ENCODE data around the gene PINLYP.
A peak's percentile ranks its signal among the peaks of the same experiment; 100 is the strongest.

PINLYP gene

DNA sequence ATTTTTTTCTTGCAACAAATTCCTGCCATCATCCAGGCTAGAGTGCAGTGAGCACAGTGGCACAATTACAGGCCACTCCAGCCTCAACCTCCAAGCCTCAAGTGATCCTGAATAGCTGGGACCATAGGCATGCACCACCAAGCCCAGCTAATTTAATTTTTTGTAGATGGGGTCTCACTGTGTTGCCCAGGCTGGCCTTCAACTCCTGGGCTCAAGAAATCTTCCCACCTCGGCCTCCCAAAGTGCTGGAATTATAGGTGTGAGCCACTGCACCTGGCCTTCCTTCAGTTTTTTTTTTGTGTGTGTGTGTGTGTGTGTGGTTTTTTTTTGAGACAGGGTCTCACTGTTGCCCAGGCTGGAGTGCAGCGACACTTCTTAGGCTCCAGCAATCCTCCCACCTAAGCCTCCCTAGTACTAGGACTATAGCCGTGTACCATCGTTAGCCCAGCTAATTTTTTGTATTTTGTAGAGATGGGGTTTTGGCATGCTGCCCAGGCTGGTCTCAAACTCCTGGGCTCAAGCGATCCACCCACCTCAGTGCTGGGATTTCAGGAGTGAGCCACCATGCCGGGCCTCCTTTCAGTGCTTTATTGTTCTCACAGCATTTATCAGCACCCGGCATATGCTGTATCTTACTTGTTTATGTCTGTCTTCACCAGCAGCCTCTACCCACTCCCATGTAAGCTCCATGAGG is 30.4 kb downstream of the PINLYP start:
- DNase-seq (ENCODE audit: low read depth, low spot score), result no peak

DNA sequence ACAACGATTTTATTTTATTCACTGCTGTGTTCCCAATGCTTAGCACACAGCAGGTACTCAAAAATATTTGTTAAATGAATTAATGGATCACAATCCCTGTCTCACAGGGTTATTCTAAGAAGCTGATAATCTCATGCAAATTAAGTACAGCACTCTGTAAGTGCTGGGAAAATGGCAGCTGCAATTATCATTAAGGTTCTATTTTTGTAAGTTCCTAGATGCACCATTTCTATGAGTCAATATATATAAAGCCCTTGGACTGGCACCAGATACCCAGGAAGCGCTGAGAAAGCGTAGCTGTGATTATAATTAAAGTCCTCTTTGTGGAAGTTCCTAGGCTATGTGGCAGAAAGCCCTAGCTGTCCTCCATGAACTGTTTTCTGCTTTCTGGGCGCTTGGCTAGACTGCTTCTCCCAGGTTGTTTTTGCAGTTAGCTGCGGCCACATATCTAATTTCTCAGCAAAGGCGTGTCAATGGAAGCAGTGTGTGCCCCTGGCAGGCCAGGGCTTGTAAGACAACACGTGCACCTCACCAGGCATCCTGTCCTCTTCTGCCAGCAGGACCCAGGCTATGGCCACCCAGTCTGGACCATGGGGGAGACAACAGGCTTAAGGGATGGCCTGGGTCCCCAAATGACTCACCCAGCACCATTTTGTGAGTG is 31.1 kb downstream of the PINLYP start:
- no peak for DNase-seq (ENCODE audit: low read depth, low spot score)

DNA sequence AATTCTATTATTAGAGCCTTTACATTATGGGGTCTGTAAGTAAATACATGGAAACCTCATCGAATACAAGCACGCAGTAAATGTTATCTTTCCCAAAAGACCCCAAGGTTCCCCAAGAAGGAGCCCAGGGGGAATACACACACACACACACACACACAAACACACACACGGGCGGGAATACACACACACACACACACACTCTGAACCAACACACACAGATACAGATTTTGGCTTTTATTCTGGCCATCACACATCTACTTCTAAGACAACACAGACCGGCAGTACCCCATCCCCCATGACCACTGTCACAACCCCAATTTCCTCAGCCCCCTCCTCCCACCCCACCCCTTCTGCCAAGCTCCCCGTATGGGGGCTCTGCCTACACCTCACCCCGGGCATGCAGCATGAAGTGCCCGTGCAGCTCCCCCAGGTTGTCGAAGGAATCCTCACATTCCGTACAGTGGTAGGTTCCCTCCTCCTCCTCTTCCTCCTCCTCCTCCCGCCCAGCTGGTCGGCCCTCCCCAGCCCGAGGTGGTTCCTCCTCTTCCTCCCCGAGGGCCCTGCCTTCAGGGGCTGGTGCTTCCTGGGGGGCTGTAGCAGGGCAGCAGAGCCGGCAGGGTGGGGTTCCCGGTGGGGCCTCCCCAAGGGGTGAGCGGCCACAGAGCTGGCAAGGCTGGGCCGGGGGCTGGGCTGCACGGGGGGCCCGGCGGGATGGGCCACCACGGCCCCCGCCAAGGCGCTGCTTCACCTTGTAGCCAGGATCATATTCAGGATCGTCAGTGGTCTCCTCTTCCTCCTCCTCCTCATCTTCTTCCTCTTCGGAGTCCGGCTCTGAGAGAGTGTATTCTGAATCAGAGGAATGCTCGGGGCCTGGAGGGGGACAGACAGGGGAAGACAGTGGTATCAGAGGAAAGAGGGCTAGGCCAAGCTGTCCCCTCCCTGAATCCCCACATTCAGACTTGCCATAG is 31.9 kb downstream of the PINLYP start:
- DNase-seq (ENCODE audit: low read depth, low spot score), result no peak

DNA sequence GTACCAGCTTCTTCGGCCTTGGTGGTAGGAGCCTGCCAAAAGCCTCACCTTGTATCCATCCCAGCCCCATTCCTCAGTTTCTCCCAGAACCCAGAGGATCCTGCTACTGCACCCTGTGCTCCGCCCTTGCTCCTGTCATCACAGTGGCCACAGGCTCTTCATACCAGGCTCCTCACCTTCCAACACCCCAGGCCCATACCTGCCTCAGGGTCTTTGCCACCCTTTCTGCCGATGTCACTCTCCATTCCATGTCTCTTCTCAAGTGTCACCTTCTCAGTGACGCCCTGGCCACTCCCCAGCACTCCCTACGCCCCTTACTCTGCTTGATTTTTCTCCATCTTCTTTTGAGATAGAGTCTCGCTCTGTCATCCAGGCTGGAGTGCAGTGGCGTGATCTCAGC is 34.3 kb downstream of the PINLYP start:
- DNase-seq (ENCODE audit: low read depth, low spot score), result no peak

DNA sequence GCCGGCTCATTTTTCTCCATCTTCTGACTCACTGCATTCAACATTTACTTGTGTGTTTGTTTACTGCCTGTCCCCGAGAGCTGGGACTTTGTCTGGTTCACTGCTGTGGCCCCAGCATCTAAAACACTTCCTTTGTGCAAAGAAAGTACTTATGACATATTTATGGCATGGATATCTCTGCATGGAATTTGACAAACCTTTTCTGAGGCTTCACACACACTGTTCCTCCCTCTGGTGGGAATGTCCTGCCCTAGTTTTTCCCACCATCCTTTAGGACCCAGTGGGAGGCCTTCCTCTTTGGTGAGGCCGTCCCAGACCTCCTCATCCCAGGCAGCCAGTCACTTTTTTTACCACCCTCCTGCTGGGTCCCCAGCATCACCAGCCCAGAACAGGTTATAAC is 34.9 kb downstream of the PINLYP start:
- DNase-seq (ENCODE audit: low read depth, low spot score), result no peak

DNA sequence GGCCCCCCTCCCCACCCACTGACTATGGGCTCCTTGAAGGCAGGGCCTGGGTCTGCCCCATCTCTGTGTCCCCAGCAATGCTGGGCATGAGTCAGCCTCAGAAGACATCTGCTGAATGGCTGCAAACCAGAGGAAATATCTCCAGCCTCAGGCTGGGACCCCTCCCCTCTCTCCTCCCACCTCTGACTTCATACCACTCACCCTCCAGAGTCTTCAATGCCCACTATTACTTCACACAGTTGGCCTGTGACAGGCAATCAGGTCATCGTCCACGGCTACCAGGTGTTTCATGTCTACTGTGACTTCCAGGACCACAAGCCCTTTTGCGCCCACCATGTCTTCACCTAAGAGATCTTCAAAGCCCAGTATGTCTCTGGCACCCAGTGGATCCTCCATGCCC is 36.2 kb downstream of the PINLYP start, which contains the start of gene SRRM5:
Gene SRRM5, plus strand, starts transcription at position 301 of the 400 bp plus-strand sequence. Its CDS starts 34 bp downstream, at position 335.
- no peak for DNase-seq (ENCODE audit: low read depth, low spot score)

DNA sequence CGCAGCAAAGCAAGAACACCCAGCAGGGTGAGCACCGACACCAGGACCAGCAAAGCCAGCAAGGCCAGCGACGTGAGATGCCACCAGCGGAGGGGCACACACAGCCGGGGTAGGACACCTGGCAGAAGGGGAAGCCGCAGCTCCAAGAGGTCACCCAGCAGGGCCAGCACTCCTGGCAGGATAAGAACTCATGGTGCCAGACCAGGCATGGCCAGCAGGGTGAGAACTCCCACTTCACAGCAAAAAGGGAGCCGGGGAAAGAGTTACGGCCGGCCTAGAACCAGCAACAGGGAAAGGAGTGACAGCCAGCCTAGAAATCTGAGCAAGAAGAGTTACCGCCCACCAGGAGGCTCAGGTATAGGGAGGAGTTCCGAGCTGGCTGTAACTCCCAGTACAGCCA is 36.8 kb downstream of the PINLYP start:
- no peak for DNase-seq (ENCODE audit: low read depth, low spot score)

DNA sequence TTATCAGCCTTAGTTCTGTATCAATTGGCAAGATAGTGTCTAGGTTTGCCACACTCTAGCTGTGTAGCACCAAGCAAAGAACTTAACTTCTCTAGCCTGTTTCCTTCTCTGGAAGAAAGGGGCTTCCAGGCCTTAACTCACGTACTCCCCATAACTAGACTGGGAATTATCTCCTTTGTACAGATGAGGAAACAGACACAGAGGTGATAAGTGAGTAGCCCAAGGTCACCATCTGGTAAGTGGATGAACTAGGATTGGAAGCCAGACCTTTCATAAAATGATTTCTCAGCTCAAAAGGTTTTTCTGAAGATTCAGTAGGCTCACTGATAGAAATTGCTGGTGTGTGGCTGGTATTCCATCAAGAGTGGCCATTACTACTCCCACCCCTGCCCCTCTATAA is 40.7 kb downstream of the PINLYP start:
- DNase-seq (ENCODE audit: low read depth, low spot score), result no peak

DNA sequence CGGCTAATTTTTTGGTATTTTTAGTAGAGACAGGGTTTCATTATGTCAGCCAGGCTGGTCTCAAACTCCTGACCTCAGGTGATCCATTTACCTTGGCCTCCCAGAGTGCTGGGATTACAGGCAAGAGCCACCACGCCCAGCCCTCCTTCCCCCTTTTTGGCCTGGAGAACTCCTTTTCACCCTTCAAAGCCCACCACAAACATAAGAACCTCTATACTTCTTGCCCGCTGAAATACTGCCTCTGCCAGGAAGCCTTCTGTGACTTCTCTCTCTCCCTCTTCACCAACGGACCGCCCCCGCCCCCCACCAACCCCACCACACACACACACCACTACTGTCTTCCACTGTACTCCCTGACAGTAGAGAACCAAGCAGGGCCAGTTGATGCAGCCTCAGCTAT is 41.4 kb downstream of the PINLYP start:
- DNase-seq (ENCODE audit: low read depth, low spot score), result no peak

DNA sequence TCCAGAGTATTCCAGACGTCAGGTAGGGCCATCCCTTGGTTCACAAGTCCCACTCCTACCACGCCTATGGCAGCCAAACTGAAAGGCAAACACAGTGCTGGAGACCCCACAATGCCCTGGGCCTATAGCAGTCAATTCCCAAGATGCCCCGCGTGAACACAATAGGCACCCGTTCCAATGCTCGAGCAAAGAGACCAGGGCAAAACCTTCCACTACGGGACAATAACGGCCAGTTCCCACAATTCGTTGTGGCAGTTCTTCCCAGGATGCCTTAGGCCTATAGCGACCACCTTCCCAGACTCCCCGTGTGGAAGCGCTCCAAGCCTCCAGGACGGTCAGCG is 43.3 kb downstream of the PINLYP start:
- no peak for DNase-seq (ENCODE audit: low read depth, low spot score)

DNA sequence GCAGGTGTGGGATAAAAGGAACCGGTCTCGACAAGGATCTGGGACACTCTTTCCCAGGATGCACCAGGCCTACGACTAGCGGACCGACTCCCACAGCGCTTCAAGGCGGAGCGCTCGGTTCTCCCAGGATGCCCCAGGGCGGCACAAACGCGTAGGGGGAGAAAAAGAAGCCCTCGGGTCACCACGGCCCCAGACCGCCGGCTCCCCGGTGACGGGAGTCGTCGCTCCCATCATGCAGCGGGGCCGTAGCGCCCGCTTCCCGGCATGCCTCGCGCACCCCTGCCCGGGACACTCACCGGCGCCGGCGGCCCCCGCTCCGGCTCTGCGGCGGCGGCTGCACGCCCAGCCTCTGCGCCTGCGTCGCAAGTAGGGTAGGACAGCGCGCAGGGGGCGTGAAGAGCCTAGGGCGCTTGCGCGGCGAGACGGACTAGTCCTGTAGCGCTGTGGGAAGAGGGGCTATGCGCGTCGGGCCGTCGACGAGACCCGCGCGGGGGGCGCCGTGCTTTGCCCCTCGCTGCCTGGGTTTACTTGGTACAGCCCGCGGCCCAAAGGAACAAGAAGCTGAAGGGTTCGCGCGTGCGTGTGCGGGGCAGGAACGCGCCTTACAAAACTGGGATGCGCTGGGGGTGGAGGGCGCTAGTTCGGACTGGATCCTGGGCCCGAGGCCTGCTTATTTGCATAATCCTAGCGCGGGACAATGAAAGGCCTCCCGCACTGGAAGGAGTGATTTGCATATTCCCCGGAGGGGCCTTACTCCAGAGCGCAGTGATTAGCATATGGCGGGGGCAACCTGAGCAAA is 43.9 kb downstream of the PINLYP start, which contains the start of gene ZNF428:
Gene ZNF428, minus strand, starts transcription at position 368 of the 799 bp plus-strand sequence. CDS start 5,325 bp downstream, outside the sequence.
- peak; percentile 84 for DNase-seq (ENCODE audit: low read depth, low spot score)

DNA sequence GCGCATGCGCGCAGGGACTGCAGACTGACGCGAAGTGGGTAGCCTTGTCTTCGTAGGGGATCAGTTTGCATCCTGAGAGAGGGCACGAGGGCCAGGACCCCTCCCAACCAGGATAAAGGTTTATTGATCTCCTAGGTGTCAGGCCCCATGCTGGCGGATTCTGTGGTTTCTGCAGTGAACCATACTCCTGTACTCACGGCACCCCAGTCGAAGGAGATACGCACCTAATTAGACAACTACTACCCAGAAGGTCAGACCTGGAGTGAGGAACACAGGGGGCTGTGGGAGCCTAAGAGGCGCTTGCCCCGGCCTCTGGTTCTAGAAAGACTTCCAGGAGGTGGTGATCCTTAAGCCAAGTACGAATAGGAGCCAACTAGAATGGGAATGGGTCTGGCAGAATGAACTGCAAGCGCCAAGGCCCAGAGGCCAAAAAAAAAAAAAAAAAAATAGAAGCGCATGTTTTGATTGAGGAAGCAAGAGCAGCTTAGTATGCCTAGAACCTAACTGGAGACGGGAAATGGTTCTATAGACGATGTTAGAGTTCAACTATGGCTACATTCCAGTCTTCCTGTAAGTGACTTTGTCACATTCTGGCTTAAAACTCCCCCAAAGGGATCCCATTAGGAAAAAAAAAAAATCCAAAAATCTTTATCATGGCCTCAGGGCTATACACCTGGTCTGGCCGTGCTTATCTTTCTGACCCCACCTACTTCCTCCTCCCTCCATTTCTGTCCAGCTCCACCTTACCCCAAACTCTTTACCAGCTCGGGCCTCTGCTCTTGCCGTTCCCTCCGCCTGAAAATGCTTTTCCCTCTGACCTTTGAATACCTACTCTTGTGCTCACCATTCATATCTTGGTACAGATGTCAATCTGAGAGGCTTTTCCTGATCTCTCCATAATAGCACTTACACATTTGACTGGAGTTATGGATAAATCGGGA is 44.7 kb downstream of the PINLYP start:
- no peak for DNase-seq (ENCODE audit: low read depth, low spot score)

DNA sequence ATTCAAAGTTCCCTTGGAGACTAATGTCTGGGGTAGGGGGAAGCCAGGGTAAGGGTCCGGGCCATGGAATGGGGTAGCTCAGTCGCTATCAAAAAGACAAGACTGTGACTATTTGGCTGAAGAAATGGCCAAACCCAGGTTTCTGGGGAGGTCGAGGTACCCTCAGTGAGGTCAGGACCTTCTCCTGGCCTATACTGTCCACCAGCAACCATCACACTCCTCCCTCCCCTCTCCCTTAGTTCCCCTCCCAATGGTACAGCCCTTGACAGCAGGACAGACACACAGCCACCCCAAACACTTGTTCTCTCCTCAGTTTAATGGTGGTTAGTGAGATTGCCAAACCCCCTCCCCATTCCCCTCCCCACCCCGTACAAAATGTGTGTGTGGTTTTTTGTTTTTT is 46.5 kb downstream of the PINLYP start:
- DNase-seq (ENCODE audit: low read depth, low spot score), result no peak

DNA sequence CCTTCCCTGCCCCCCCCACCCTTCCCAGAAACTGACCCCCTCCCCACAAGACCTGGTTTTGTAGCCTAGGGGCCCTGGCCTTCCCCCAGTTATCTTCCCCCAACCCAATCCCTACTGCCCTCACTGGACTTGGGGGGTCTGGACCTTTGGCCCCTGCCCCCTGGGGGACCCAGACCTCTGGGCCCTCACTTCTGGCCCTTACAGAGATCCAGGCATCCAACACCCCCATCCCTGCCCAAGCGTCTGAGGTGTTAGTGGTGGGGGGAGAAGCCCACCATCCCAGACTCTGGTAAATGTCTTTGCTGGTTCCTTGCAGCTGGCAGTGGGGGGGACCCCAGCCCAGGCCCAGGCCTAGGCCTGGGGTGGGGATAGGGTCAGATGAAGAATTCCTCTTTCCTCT is 47.4 kb downstream of the PINLYP start:
- DNase-seq (ENCODE audit: low read depth, low spot score), result no peak

DNA sequence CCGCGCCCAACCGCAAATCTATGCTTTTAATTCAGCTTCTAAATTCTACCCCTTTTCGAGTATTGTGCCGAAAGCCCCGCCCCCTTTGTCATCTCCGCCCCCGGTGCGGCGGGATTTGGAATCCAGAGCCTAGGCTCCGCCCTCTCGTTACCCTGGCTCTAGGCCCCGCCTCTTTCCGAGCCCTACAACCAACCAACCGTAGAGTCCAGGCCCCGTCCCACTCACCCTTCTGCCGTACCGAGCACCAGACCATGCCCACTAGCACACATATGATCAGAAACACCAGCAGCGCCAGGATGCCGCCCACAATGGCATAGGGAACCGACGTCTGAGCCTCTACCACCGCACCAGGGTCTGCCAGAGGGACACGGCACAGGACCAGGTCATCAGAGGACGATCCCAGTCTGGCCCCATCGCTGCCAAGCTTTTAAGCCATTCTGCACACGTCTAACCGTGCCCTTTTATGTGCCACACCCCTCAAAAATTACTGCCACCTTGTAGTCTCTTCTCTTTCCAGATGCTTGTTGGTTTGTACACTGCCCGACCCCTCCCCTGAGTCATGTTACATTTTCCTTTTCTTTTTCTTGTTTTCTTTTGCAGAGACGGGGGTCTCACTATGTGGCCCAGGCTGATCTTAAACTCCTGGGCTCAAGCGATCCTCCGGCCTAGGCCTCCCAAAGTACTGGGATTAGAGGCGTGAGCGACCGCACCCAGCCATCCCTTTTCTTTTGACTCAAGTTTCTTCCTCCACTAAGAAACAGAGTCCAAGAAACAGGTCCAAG is 48.5 kb downstream of the PINLYP start:
- DNase-seq (ENCODE audit: low read depth, low spot score), result peak; percentile 15

DNA sequence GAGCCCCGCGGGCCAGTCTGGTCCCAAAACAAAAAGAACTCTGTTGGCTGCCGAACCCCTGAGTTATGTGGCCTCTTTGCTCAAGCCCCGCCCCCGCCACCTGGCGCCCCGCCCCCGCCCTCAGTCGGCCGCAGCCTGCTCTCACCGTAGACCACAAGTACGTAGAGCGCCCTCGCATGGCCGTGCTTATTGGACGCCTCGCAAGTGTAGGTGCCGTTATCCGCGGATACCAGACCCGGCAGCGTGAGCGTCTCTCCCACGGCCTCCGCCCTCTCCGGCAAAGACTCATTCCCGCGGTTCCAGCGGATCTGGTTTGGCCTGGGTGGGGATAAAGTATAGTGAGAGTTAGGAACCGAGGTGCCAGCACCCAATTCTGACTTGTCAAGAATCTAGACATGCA is 49.3 kb downstream of the PINLYP start:
- peak; percentile 69 for DNase-seq (ENCODE audit: low read depth, low spot score)

DNA sequence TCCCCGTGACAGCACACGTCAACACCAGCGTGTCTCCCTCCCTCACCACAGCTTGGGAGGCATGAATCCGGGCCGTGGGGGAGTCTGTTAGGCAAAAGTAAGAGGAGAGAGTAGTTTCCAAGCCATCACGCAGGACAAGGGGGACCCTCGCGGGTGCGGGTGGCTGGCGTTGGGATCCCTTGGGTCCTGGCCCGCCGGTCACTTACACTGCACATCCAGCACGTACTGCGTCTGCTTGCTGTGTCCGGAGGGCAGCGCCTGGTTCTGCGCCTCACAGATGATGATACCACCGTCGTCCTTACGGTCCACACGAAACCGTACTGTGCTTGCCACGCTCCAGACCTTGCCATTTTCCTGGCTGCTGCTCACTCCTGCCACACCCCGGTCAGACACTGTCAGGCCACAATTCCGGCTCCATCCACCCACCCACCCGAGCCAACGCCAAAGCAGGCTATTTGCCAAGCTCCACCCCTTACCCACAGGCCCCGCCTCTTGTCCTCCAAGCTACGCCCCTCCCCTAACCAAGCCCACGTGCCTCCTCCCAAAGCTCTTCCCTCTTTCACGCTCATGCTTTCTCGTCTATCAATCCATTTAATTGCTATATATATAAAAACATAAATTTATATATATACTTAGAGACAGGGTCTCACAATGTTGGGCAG is 50.4 kb downstream of the PINLYP start:
- no peak for DNase-seq (ENCODE audit: low read depth, low spot score)

DNA sequence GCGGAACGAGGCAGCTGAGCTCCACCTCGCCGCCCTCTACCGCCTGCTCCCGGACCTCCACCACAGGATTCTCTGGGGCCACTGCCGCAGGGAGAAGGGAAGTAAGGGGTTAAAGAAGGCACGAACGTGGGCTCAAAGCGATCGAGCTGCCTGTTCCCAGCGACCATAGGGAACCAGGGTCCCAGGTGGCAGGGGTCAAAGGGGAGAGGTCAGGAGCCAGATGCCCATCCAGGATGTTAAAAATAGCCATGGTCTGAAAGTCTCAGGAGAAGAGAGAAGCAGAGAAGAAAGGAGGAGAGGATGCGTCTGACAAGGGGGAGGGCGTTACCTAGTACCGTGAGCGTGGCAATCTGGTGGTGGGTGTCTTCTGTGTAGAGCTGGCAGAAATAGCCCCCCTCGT is 51.2 kb downstream of the PINLYP start:
- no peak for DNase-seq (ENCODE audit: low read depth, low spot score)
